Measurements from ENCODE around the gene KCNIP1. TPM values are rescaled to one million over a fixed set of nuclear protein-coding genes. Genes with fewer than 3 reads are reported as not detected.

KCNIP1 gene
- total RNA-seq, 1 experiment from 2014 or later: not detected

GRCh38 chr5:170630226-170630625, 126.4 kb downstream of the KCNIP1 start:
- RAD21 ChIA-PET (ENCODE audit: low non-redundant PET in 1 of 2, low total read pairs in 2 of 2, uncharacterized antibody in 2 of 2, unreplicated experiment in 2 of 2): no interaction called here
- intact Hi-C loops (cut with micrococcal nuclease): loop anchor here (5.0 kb wide), 1 partner anchor 363 kb away; no protein-coding TSS in a partner anchor
- CTCF ChIA-PET: interaction anchor here (1.9 to 2.4 kb wide), 2 partner anchors 15 to 196 kb away, joined by 6 to 16 read pairs; no protein-coding TSS in a partner anchor
- ATAC-seq: no peak
- POLR2A ChIA-PET: no interaction called here
- Histone ChIP-seq H3K27ac (ENCODE audit: low read depth, low read length) (no peak overlapping the region), H3K9me3 (ENCODE audit: control insufficient read depth in 1 of 2, insufficient read depth in 1 of 2, low read depth in 1 of 2, low read length in 2 of 2) (no peaks in the 10 kb centered on the region), H3K4me1 (ENCODE audit: control insufficient read depth in 1 of 2, insufficient read depth in 2 of 2, low read length in 2 of 2) (peaks cover 11 to 25% of the 10 kb centered on the region in 2 experiments), H3K79me2 (ENCODE audit: insufficient read depth, low read length) (no peaks in the 10 kb centered on the region), H3K9me2 (ENCODE audit: insufficient read depth) (no peaks in the 10 kb centered on the region), H3K27me3 (ENCODE audit: insufficient read depth, low read length) (no peaks in the 10 kb centered on the region), H2AFZ (ENCODE audit: low read depth, low read length, poor library complexity, severe bottlenecking) (no peak overlapping the region), H3K36me3 (ENCODE audit: control insufficient read depth in 1 of 2, insufficient read depth in 2 of 2, low read length in 2 of 2) (no peaks in the 10 kb centered on the region), H3K4me3 (replicated peaks in 1 of 2; ENCODE audit: low read depth in 1 of 2, low read length in 2 of 2) (no peak overlapping the region), H3K9ac (ENCODE audit: low read length) (no peak overlapping the region), H3K4me2 (ENCODE audit: low read length) (no peak overlapping the region), H4K20me1 (ENCODE audit: insufficient read depth) (no peaks in the 10 kb centered on the region)
- no peak for DNase-seq (ENCODE audit: low read depth, low spot score)
- no TSS peak for BruUV-seq (replicated peaks)
- no peak for TF ChIP-seq EGR1 (IDR thresholded peaks at IDR 0.05; ENCODE audit: low read depth)
- TF ChIP-seq JUND (IDR thresholded peaks at IDR 0.05): no peak
- TF ChIP-seq TCF7L2 (IDR thresholded peaks at IDR 0.05; ENCODE audit: borderline replicate concordance, extremely low read depth, insufficient read depth, insufficient read length): no peak

- no peak overlapping the region for H2AFZ ChIP-seq (ENCODE audit: low read depth, low read length, poor library complexity, severe bottlenecking)
- H3K79me2 ChIP-seq (ENCODE audit: insufficient read depth, low read length): no peaks in the 10 kb centered on the region
- ChIA-PET CTCF (interaction anchor here (0.9 to 3.3 kb wide), 7 partner anchors 10 to 405 kb away, joined by 3 to 18 read pairs (median 6); partner anchors contain the start of gene GABRP), RAD21 (ENCODE audit: low non-redundant PET in 1 of 2, low total read pairs in 2 of 2, uncharacterized antibody in 2 of 2, unreplicated experiment in 2 of 2) (no interaction called here), POLR2A (no interaction called here)
- H3K27ac ChIP-seq (ENCODE audit: low read depth, low read length): no peak overlapping the region
- no peaks in the 10 kb centered on the region for H3K9me2 ChIP-seq (ENCODE audit: insufficient read depth)
- no peaks in the 10 kb centered on the region for H3K9me3 ChIP-seq (ENCODE audit: control insufficient read depth in 1 of 2, insufficient read depth in 1 of 2, low read depth in 1 of 2, low read length in 2 of 2)
- peaks cover 11 to 25% of the 10 kb centered on the region in 2 experiments for H3K4me1 ChIP-seq (ENCODE audit: control insufficient read depth in 1 of 2, insufficient read depth in 2 of 2, low read length in 2 of 2)
- H3K9ac ChIP-seq (ENCODE audit: low read length): no peak overlapping the region
- H3K36me3 ChIP-seq (ENCODE audit: control insufficient read depth in 1 of 2, insufficient read depth in 2 of 2, low read length in 2 of 2): no peaks in the 10 kb centered on the region
- intact Hi-C loops (cut with micrococcal nuclease): loop anchor here (5.0 kb wide), 1 partner anchor 363 kb away; no protein-coding TSS in a partner anchor
- H3K27me3 ChIP-seq (ENCODE audit: insufficient read depth, low read length): no peaks in the 10 kb centered on the region
- H3K4me3 ChIP-seq (replicated peaks in 1 of 2; ENCODE audit: low read depth in 1 of 2, low read length in 2 of 2): no peak overlapping the region
- no peak for ATAC-seq
- no peaks in the 10 kb centered on the region for H4K20me1 ChIP-seq (ENCODE audit: insufficient read depth)
- no peak overlapping the region for H3K4me2 ChIP-seq (ENCODE audit: low read length)
- TF ChIP-seq POLR2A (IDR thresholded peaks at IDR 0.05; ENCODE audit: borderline replicate concordance, extremely low read depth, insufficient read depth, insufficient read length) (no peak), ZNF274 (IDR thresholded peaks at IDR 0.05; ENCODE audit: low read depth, low read length) (no peak), EZH2 (IDR thresholded peaks at IDR 0.05) (no peak), MAX (IDR thresholded peaks at IDR 0.05) (no peak), FOSL1 (IDR thresholded peaks at IDR 0.05; ENCODE audit: low read depth) (no peak), YY1 (IDR thresholded peaks at IDR 0.05; ENCODE audit: extremely low read depth, insufficient replicate concordance, low read depth, low read length) (no peak), SP1 (IDR thresholded peaks at IDR 0.05; ENCODE audit: low read depth) (no peak), CBX3 (IDR thresholded peaks at IDR 0.05; ENCODE audit: low read depth) (no peak), CTCF (IDR thresholded peaks at IDR 0.05 in 2 of 3, conservative IDR thresholded peaks at IDR 0.05 in 1 of 3; ENCODE audit: borderline replicate concordance in 1 of 3, insufficient read depth in 1 of 3, low read depth in 2 of 3, low read length in 2 of 3) (no peak), ELF1 (IDR thresholded peaks at IDR 0.05; ENCODE audit: borderline replicate concordance, low read depth) (no peak), EZH2phosphoT487 (IDR thresholded peaks at IDR 0.05; ENCODE audit: borderline replicate concordance) (no peak), ZFX (IDR thresholded peaks at IDR 0.05) (no peak), EGR1 (IDR thresholded peaks at IDR 0.05; ENCODE audit: low read depth) (no peak), RAD21 (IDR thresholded peaks at IDR 0.05; ENCODE audit: low read depth) (no peak)
- no peak for DNase-seq (ENCODE audit: low read depth, low spot score)
- BruUV-seq (replicated peaks): no TSS peak
Measured at GRCh38 chr5:170630711-170631141, 126.9 kb downstream of the KCNIP1 start.
